NCI-H226 (cell line): ENCODE results near the gene CHIT1.
"Not testable (repeated sequence)": the region's sequence is repeated elsewhere in the genome, so short reads cannot be mapped to it uniquely, and the experiment has no call there.

ENCODE experiments used
- DNase-seq: peaks from one replicate; pipeline ENCODE4 v3.0.0-alpha.2; 2015

CHIT1 gene

DNA sequence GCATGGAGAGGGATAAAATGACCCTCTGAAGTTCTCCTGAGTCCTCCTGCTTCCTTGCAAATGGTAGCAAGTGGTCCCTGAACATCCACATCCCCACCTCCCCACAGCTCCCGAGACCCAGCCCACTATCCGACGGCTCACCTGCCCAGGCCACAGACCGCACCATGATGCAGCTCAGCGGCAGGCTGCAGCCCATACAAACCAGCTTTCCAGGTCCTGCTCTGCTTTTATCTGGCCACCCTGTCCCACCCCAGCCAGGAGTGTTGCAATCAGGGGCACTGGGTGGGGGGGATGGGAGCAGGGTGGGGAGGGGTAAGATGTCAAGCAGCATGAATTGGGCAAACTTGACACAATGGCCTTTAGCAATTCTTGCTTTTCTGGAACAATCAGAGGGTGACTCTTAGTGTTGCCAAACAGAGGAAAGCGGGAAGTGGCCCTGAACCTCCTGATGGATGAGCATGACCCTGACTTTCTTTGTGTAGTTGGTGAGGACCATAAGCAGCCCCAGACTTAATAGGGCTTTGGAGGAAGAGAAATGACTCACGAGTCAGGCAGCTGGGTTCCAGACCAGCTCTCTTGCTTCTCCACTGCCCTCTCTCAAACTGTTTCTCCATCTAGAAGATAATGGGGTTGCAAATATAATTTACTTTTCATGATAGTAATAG, at the start of gene CHIT1:
TSS of gene CHIT1 (minus strand) at position 203 of the 665 bp plus-strand sequence. CDS start at position 166, 37 bp downstream.
- DNase-seq = no peak

- no peak for DNase-seq
These were observed 49.5 kb upstream of the CHIT1 start for GRCh38 chr1:203278885-203279406.

GRCh38 chr1:203278082-203278884, 48.8 kb upstream of the CHIT1 start:
- no peak for DNase-seq

- DNase-seq = no peak
These were observed 47.6 kb upstream of the CHIT1 start for GRCh38 chr1:203276916-203277545.

GRCh38 chr1:203276408-203276807, 46.9 kb upstream of the CHIT1 start:
- DNase-seq = no peak

DNA sequence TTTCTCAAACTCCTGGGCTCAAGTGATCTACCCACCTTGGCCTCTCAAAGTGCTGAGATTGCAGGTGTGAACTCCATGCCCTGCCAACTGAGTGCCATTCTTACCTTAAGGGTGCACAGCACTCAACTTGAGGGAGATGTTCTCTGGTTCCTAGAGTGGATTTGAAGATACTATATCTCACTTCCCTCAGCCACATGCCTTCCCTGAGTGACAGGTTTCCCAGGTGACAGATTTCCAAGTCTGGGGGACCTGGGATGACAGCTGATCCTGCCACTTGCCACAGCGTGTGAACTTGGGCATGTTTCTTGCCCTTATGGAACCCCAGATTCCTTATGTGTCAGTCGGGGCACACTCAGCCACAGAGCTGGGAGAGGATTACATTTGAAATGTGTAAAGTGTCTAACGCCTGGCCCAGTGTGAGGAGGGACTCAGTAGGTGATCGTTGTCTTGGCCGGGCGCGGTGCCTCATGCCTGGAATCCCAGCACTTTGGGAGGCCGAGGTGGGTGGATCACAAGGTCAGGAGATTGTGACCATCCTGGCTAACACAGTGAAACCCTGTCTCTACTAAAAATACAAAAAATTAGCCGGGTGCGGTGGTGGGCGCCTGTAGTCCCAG, 46.3 kb upstream of the CHIT1 start:
- no peak for DNase-seq

DNA sequence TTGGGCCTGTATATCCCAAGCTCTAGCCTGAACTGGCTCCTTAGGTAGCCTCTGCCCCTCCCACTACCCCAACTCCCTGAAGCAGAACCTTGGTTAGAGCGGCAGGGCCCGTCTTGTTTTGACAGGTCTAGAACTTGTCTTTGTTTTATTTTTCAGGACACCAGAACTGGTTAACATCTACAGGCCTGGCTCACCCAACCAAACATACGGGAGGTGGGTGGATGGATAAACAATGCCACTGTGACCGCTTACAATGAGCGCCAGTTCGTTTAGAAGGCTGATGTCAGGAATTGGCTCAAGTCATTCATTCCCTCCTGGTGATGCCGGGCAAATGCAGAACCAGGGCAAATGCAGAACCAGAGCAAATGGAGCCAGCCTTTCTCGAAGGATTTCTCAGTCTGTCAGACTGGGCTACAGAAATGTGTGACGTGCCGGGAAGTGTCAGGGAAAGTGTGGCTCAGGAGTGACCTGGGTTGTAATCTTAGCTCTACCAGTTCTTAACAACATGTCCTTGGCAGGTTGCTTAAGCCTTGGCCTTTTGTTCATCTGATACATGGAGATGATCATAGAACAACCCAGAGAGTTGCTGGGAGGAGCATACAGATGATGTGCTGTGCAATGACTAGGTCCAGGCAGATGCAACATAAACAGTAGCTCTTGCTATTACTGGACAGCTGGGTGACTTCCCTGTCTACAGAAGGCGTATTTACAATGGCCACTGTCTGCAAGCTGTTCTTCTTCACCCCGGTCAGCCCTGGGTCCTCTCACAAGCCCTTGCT, 45.3 kb upstream of the CHIT1 start:
- no peak for DNase-seq

- DNase-seq = no peak
These were observed 44.6 kb upstream of the CHIT1 start for GRCh38 chr1:203273869-203274602.

DNA sequence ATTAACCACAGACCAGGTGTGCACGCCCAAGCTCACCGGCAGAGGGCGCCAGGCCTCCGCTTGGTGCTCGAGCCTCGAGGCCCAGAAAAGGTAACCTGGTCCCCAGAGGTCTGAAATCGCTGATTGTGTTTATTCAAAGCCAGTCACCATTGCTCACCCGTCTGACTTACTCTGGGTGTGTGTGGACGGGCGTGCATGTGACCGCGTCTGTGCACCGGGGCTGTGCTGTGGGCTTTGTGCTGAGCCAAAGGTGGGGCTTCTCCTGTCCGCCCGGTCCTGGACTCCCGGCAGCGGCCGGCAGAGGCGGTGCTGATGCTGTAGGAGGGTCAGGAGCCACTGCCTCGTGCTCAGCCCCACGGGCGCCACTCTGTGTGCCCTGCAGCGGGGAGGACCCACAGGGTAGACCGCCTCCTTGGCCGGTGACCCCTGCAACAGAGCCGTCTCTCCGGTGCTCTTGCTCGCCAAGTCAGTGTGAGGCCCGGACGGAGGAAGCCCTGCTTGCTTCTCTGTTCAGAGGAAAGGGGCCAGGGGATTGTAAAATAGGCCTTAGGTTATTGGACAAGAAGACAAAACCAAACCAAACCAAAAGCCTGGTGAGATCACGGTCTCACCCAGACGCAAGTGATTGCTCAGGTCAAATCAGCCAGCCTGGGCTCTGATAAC, 43.9 kb upstream of the CHIT1 start:
- peak; percentile 54 for DNase-seq

DNA sequence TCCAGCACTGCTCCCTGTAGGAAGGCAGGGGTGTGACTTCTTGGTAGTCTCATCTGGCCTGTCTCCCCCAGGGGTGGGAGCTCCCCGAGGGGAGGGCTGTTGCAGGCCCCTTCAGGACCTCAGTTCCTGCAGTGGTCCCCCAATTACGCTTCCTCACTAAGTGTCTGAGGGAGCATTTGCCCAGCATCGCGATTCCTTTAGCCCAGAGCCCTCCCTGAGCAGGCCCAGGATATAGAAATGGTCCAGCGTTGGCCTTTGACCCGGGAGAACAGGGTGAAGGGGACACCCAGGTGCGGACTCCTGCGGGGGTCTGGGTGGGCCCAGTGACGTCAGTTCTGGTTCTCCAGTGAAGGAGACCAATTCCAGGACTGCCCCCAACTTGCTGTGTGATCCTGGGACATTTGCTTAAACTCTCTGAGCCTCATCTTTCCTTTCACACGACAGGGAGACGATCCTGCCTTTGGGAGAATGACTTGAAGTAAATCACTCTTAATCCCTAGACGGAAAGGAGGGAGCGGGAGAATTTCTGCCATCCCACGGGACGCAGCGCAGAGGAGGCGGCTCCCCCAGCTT, 43.2 kb upstream of the CHIT1 start:
- no peak for DNase-seq

DNA sequence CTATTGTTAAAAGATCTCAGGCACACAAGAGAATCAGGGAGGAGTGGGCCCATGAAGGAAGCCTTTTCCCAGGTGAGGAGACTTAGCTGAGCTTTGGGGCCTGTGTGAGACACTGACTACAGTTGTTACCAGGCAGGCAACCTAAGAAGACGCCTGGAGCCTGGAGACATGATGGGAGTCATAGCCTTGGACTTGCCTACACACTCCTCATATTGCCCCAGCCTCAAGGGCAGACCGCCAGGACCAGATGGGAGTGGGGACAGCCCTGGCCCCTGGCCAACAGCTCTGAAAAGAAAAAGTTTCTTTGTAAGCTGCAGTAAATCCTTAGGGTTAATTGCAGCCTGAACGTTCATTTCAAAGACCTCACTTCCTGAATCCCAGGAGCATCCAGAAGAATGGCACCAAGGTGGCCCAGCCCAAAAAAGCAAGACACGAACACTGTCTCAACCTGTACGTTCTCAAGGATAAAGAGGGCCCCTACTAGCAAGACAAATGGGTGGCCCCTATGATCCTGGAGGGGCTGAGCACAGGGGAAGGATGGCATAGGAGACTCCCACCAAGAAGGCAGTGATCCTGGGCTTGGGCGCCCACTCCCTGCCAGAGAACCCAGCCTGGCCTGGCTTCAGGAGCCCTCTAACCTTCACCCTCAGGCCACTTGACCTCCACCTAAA, 42.6 kb upstream of the CHIT1 start:
- no peak for DNase-seq

- DNase-seq = peak; percentile 22
These were observed 41.7 kb upstream of the CHIT1 start for GRCh38 chr1:203271018-203271743.

DNA sequence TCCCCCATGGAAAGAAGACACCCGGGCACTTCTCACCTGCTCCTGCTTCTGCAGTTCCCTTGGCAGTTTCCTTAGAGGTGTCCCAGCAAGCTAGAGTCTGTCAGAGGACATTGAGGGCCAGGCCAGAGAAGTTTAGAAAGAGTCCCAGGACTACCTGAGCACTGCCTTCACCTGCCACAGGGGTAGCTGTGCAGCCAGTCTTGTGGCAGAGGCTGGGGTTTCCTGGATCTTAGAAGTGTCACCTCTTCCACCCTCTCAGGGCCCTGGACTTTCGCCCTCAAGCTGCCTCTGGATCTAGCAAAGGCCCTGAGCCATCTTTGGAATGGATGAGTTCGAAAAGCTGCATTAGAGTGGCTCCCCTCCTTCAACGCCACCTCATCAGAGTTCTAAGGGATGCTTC, 41.0 kb upstream of the CHIT1 start:
- DNase-seq = no peak

- DNase-seq = no peak
These were observed 40.2 kb upstream of the CHIT1 start for GRCh38 chr1:203269654-203270020.

DNA sequence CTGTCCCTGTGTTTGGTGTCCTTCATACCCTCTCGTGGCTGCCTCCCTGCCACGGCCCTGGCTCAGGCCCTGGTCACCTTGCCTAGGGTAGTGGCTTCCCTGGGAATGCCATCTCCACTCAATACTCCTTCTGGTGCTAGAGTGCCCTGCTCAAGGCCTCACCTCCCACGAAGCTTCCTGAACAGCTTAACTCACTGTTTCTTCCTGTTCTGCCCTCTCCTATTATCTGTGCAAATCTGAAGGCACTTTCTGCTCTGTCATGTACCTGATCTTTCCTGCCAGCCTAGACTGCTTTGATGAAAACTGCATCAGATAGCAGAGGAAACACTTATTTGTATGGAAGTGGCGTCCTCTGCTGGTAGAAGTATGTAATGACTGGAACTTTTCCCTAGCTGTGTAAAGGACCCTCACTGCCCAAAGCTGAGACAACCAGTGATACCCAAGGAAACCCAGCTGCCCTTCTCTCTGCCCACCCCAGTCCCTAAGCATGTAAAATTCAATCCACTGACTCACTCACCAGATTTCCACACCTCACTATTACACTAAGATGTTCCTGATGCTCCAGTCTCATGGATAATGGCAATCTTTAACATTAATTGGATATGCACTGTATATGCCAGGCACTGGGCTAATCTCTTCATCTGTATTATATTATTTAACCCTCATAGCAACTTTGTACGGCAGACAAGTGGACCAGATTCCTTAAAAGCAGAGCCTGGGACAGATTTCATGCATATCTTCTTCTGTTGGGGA, 39.6 kb upstream of the CHIT1 start:
- DNase-seq = peak; percentile 32

DNA sequence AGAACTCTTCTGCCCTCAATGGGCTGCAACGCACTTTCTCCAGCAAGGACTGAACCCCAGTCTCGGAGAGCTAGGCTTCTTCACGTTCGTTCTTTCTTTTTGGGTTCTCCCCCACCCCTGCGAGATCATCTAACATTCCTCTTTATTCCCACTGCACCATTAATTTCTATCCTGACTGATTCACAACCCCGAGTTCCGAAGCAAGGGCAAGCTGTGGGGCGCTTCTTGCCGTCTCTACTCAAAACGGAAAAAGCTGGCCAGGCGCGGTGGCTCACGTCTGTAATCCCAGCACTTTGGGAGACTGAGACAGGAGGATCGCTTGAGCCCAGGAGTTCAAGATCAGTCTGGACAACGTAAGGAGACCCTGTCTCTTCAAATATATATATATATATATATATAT, 38.4 kb upstream of the CHIT1 start:
- no peak for DNase-seq

DNA sequence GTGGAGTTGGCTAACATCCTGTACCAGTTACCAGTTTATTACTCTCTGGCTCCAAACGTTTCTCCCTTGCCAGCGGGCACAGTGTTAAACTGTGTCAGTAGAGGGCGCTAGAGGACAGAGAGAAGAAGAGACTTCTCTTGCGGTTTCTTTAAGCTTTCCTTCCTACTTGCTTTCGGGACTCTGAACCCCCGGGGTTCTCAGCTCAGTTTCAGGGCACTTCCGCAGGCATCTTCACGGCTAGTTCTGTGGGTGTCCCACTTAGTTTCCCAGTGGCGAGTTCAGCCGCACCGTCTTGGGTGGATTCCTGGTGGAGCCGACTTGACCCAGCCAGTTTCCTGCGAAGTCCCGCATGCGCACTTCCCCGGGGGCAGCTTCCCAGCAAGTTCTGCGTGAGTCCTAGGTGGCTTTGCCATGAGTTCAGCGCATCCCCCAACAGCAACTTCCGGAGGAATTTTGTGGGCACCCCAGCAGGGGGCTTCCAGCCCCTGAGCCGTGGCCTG, 37.9 kb upstream of the CHIT1 start:
- DNase-seq = peak; percentile 82

GRCh38 chr1:203266140-203266539, 36.7 kb upstream of the CHIT1 start:
- not testable (repeated sequence) for DNase-seq

GRCh38 chr1:203265541-203265940, 36.1 kb upstream of the CHIT1 start:
- DNase-seq = no peak
